Muscle of leg (tissue), 11 donors: ENCODE measurements around the gene CPA4. TPM values are rescaled to one million over a fixed set of nuclear protein-coding genes. Genes with fewer than 3 reads are reported as not detected.
A peak's percentile ranks its signal among the peaks of the same experiment; 100 is the strongest.

Experiments used
- DNase-seq: peaks from one replicate; pipeline ENCODE4 v3.0.0; 2013
- H3K27ac ChIP-seq: one replicate; pipeline ENCODE4 v1.5.1; 2013; ENCODE audit warnings: mild to moderate bottlenecking, low read length, control low read depth
- H3K27me3 ChIP-seq: one replicate; pipeline ENCODE4 v1.6.1; 2013; ENCODE audit warnings: low read length; ENCODE audit not compliant: control insufficient read depth, insufficient read depth
- H3K36me3 ChIP-seq: one replicate; pipeline ENCODE4 v1.6.1; 2013; ENCODE audit warnings: low read length; ENCODE audit not compliant: control insufficient read depth, insufficient read depth
- H3K4me1 ChIP-seq: one replicate; pipeline ENCODE4 v1.6.1; 2013; ENCODE audit warnings: low read length; ENCODE audit not compliant: control insufficient read depth, insufficient read depth
- H3K4me3 ChIP-seq: one replicate; pipeline ENCODE4 v1.5.1; 2013; ENCODE audit warnings: low read length, control low read depth
- H3K9me3 ChIP-seq: replicated peaks from 2 replicates; pipeline ENCODE4 v1.6.1; 2013; ENCODE audit warnings: low read depth, low read length; ENCODE audit not compliant: control insufficient read depth
- WGBS: methylation state at CpG from one replicate; pipeline ENCODE4 v1.1.5; 2013; ENCODE audit warnings: missing lambda C conversion rate; ENCODE audit not compliant: insufficient coverage; 5-methylcytosine and 5-hydroxymethylcytosine counted together
- polyA plus RNA-seq, 8 donors: library from polyadenylated mRNA; unstranded; fragments of 120-200 nt; gene quantifications; one replicate each; pipeline versions ENCODE4 v1.2.1 to v1.2.3, GENCODE V29; 2013; ENCODE audit warnings: inconsistent platforms in 1 of 8, low replicate concordance in 1 of 8; ENCODE audit not compliant: insufficient read length in 8 of 8, insufficient read depth in 1 of 8
- total RNA-seq: library from RNA; stranded (reverse); fragments of 120-200 nt; gene quantifications from one replicate; pipeline ENCODE4 v1.2.4, GENCODE V29; 2013

The CPA4 gene
- total and polyA plus RNA-seq, 9 donors, result 0.87 to 3.1 (median 1.3) TPM

- Histone ChIP-seq H3K4me3 (no peak overlapping the region), H3K27ac (no peak overlapping the region), H3K9me3 (no peaks in the 10 kb centered on the region), H3K36me3 (no peaks in the 10 kb centered on the region), H3K4me1 (peaks cover 15% of the 10 kb centered on the region), H3K27me3 (no peaks in the 10 kb centered on the region)
- WGBS, result 67% methylated on average over 5 of the region's 5 CpGs
- DNase-seq, result no peak
Observed at GRCh38 chr7:130288829-130289228, 4.1 kb upstream of the CPA4 start.

GRCh38 chr7:130289478-130289877 lies 3.5 kb upstream of the CPA4 start:
- H3K4me1 ChIP-seq, result peaks cover 18% of the 10 kb centered on the region
- H3K9me3 ChIP-seq, result no peaks in the 10 kb centered on the region
- no peaks in the 10 kb centered on the region for H3K36me3 ChIP-seq
- H3K27ac ChIP-seq, result no peak overlapping the region
- H3K27me3 ChIP-seq, result no peaks in the 10 kb centered on the region
- no peak overlapping the region for H3K4me3 ChIP-seq
- WGBS, result 88% methylated on average over 8 of the region's 9 CpGs
- no peak for DNase-seq

GRCh38 chr7:130290745-130291144 lies 2.2 kb upstream of the CPA4 start:
- Histone ChIP-seq H3K27me3 (no peaks in the 10 kb centered on the region), H3K9me3 (no peaks in the 10 kb centered on the region), H3K4me1 (peaks cover 25% of the 10 kb centered on the region), H3K27ac (no peak overlapping the region), H3K4me3 (no peak overlapping the region), H3K36me3 (no peaks in the 10 kb centered on the region)
- DNase-seq, result no peak
- 87% methylated on average over 4 of the region's 6 CpGs for WGBS

- H3K4me3 ChIP-seq, result no peak overlapping the region
- no peak for DNase-seq
- H3K4me1 ChIP-seq, result peaks cover 31% of the 10 kb centered on the region
- no peaks in the 10 kb centered on the region for H3K9me3 ChIP-seq
- WGBS, result 83% methylated on average over 2 of the region's 8 CpGs
- H3K27me3 ChIP-seq, result no peaks in the 10 kb centered on the region
- H3K36me3 ChIP-seq, result no peaks in the 10 kb centered on the region
- H3K27ac ChIP-seq, result peak overlapping the region; percentile 74
Observed at GRCh38 chr7:130293521-130293920, 560 bp downstream of the CPA4 start.

DNA sequence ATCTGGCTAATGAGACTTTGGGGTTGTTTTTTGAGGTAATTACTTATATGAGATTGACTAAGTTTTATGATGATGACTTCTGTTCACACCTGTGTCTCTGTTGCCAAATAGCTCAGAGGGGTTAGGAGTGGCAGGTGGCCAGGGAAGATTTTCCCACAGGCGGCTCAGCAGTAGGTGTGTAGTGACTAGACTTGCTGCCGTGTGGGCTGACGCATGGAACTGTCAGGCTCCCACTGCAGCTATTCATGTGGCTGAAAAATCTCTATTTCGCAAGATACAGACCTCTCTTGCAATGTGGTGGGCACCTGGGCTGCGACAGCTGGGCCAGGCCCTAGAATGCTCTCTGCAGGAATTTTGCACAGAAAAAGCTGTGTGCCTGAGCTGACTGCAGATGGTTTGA lies 1.4 kb downstream of the CPA4 start:
- 25% methylated on average over 3 of the region's 5 CpGs for WGBS
- peak; percentile 27 for DNase-seq
- no peak overlapping the region for H3K4me3 ChIP-seq
- no peaks in the 10 kb centered on the region for H3K9me3 ChIP-seq
- H3K27me3 ChIP-seq, result no peaks in the 10 kb centered on the region
- peaks cover 37% of the 10 kb centered on the region for H3K4me1 ChIP-seq
- H3K27ac ChIP-seq, result peak overlapping the region; percentile 65
- H3K36me3 ChIP-seq, result no peaks in the 10 kb centered on the region

DNA sequence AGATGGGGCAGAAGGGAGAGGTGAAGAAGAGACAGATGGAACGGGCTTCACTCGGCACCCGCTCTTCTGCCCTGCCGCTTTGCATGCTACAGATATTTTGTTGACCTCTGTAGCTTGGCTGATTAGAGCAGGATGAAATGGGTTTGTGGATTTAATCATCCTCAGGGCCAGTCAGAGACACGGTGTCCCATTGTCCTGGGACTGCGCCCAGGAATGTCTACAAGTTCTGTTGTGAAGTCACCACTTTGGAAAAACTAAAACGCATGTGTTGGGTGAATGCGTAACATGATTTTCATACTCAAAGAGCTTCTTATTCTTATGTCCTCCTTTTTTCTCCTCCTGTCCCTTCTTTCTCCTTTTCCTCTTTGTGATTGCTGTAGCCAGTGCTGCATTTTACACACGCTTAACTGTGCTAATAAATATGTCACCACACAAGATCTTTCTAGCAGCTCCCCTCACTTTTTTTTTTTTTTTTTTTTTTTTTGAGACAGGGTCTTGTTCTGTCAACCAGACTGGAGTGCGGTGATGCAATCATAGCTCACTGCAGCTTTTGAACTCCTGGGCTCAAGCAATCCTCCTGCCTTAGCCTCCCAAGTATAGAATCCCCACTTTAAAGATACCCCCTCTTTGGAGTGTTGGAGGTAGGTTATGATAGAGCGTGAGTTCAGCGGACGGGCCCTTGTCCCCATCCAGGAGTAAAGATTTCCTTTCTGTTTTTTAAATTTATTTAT lies 3.4 kb downstream of the CPA4 start:
- no peaks in the 10 kb centered on the region for H3K9me3 ChIP-seq
- H3K27me3 ChIP-seq, result no peaks in the 10 kb centered on the region
- DNase-seq, result no peak
- H3K36me3 ChIP-seq, result no peaks in the 10 kb centered on the region
- no peak overlapping the region for H3K27ac ChIP-seq
- peaks cover 40% of the 10 kb centered on the region for H3K4me1 ChIP-seq
- H3K4me3 ChIP-seq, result no peak overlapping the region
- WGBS, result 84% methylated on average over 6 of the region's 13 CpGs

DNA sequence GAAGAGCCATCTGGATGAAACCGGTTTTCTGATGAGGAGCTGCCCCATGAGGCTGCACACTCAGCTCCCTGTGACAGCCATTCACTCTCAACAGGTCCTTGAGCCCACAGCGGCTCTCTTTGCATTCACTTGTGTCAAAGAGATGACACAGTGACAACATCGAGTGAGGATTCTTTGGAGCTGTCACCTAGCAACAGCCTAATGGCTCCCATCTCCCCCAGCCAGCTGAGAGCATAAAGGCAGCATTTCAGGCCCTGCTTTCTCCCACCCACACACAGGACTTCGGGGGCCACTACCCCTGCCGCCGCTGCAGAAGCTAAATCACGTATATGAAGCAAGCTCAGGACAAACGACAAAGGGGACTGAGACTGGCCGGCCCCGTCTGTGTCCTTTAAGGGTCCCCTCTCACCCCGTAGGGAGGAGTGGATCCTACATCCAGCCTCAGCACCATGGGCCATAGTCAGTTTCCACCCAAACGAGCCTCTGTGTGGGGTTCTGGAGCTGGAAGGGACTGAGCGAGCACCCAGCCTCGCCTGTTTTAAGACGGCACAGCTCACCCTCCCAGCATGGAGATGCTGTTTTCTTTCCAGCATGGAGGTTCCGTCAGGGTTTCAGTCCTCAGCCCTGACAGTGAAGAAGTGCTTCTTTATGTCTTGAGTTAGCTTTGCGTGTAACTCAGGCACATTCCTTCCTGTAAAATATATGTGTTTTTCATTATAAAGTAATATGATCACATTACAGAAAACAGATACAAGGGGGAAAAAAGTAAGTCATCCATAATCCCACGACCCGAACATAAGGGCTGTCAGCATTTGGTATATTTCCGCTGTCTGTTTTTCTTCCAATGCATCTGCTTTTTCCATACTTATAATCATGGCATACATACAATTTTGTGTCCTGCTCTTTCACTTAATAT lies 4.9 kb downstream of the CPA4 start:
- DNase-seq, result peak; percentile 96
- H3K27ac ChIP-seq, result peak overlapping the region; percentile 95
- H3K4me1 ChIP-seq, result peaks cover 38% of the 10 kb centered on the region

DNA sequence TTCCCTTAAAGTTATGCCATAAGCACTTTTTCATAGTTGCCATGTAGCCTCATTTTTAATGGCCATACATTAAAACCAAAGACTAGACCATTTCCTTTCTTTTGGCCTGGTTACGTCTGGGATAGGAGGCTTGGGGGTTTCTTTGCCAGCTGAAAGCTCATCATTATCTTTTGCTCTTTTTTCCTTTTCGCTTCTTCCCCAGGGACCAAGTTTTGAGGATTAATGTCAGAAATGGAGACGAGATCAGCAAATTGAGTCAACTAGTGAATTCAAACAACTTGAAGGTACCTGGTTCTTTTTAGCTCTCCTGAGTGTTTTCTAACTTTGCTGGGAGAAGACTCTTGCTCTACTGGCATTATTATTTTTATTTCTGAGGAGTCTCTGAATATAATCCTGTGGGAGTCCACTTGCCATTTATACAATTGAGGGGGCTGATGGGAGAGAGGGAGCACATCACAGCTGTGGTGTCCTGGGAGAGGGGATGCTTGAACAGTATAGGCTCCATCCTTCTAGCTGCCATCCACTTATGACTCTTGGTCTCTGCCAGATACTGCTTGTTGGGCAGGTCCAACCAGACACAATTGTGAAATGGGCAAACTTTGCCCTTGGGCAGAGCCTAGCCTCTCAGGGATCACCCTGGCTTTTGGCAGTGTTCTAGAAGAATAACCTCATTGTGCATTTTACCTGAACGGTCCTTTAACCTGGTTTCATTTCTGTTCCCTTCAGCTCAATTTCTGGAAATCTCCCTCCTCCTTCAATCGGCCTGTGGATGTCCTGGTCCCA lies 5.8 kb downstream of the CPA4 start:
- DNase-seq, result no peak
- Histone ChIP-seq H3K27ac (peak overlapping the region; percentile 95), H3K4me1 (peaks cover 34% of the 10 kb centered on the region), H3K9me3 (no peaks in the 10 kb centered on the region), H3K4me3 (no peak overlapping the region), H3K27me3 (no peaks in the 10 kb centered on the region), H3K36me3 (no peaks in the 10 kb centered on the region)
- 30% methylated on average over 2 of the region's 5 CpGs for WGBS

More for the DNA sequence above, 4.9 kb downstream of the CPA4 start:
- WGBS, result 26% methylated on average over 7 of the region's 20 CpGs
- no peaks in the 10 kb centered on the region for H3K27me3 ChIP-seq
- no peaks in the 10 kb centered on the region for H3K36me3 ChIP-seq
- H3K4me3 ChIP-seq, result no peak overlapping the region
- H3K9me3 ChIP-seq, result no peaks in the 10 kb centered on the region

GRCh38 chr7:130299866-130300265 lies 6.9 kb downstream of the CPA4 start:
- no peaks in the 10 kb centered on the region for H3K9me3 ChIP-seq
- H3K4me3 ChIP-seq, result no peak overlapping the region
- no peaks in the 10 kb centered on the region for H3K36me3 ChIP-seq
- H3K27ac ChIP-seq, result peak overlapping the region; percentile 95
- no peaks in the 10 kb centered on the region for H3K27me3 ChIP-seq
- peaks cover 31% of the 10 kb centered on the region for H3K4me1 ChIP-seq
- WGBS, result 22% methylated on average over 2 of the region's 7 CpGs
- peak; percentile 88 for DNase-seq
